H1 (cell line): Measurements from ENCODE around the gene ADAMTS9. TPM values are rescaled to one million over a fixed set of nuclear protein-coding genes. Genes with fewer than 3 reads are reported as not detected.

Source experiments
- BRCA1 ChIP-seq: IDR thresholded peaks from 2 replicates; pipeline ENCODE4 v1.6.1; 2012; ENCODE audit warnings: low read depth, low read length, improper control_type of control experiment
- CBX5 ChIP-seq: fragments of 300-800, 300-1000 bp; sonication (generic); IDR thresholded peaks from 2 replicates; pipeline ENCODE4 v1.7.1; 2016; ENCODE audit warnings: antibody characterized with exemption, low read length, low read depth
- PHF8 ChIP-seq: fragments of 200-600 bp; sonication (generic); conservative IDR thresholded peaks from 2 replicates; pipeline ENCODE4 v1.7.1; 2012; ENCODE audit warnings: low read depth, mild to moderate bottlenecking, inconsistent platforms, low read length, moderate library complexity
- RBBP5 ChIP-seq: IDR thresholded peaks from 2 replicates; pipeline ENCODE4 v1.7.1; 2012; ENCODE audit warnings: low read depth, mild to moderate bottlenecking, inconsistent platforms, low read length, moderate library complexity, borderline replicate concordance
- SIN3A ChIP-seq, 2 experiments: IDR thresholded peaks in 1 of 2; conservative IDR thresholded peaks in 1 of 2; 2 replicates each; pipeline ENCODE4 v1.6.1; 2011 to 2012; ENCODE audit warnings: low read length in 2 of 2, improper control_type of control experiment in 1 of 2, low read depth in 1 of 2, mild to moderate bottlenecking in 1 of 2
- SP4 ChIP-seq: IDR thresholded peaks from 2 replicates; pipeline ENCODE4 v1.6.1; 2012; ENCODE audit warnings: low read length, inconsistent platforms
- SUZ12 ChIP-seq: fragments of 200-600 bp; sonication (generic); IDR thresholded peaks from 2 replicates; pipeline ENCODE4 v1.6.1; 2012; ENCODE audit warnings: mild to moderate bottlenecking, inconsistent platforms, low read length, moderate library complexity, mixed read lengths
- polyA plus RNA-seq, 7 experiments: library from polyadenylated mRNA; depleted of rRNA in 3 of 7; stranded (reverse) in 5 of 7; unstranded in 2 of 7; fragments of >200 nt in 5 of 7; fragments of 200-250 nt in 2 of 7; gene quantifications; 1 replicate in 5 of 7; 2 replicates in 1 of 7; 4 replicates in 1 of 7; pipeline versions ENCODE4 v1.2.1 to v1.2.3, GENCODE V29; 2011 to 2013; ENCODE audit warnings: missing spikeins in 2 of 7, mixed read lengths in 2 of 7
- total RNA-seq: library from RNA; stranded (reverse); fragmentation: NEBNext Ultra II Directional; extraction: Animal tissue kit (Norgen Biotek cat#: 25700); gene quantifications from 2 replicates; pipeline ENCODE4 v1.2.1, GENCODE V29; 2021
- TF ChIP-seq, protein P1 (sequence below): fragments of 300-600 bp; sonication (generic); IDR thresholded peaks from 2 replicates; pipeline ENCODE4 v1.7.1; 2012; ENCODE audit warnings: low read length, moderate library complexity, mild to moderate bottlenecking, inconsistent platforms; ENCODE audit not compliant: insufficient replicate concordance
- TF ChIP-seq, protein P2 (sequence below): IDR thresholded peaks from 2 replicates; pipeline ENCODE4 v1.6.1; 2011; ENCODE audit warnings: low read depth, mild to moderate bottlenecking, low read length; ENCODE audit not compliant: insufficient read depth
- TF ChIP-seq, protein P3 (sequence below): IDR thresholded peaks from 2 replicates; pipeline ENCODE4 v1.6.1; 2011; ENCODE audit warnings: low read length, improper control_type of control experiment

ADAMTS9 gene
- total and polyA plus RNA-seq, 2 of the 8 experiments (the other 6 are each of a cell fraction or from before 2014, with no cell fraction given) = 0.20 to 0.41 TPM

DNA sequence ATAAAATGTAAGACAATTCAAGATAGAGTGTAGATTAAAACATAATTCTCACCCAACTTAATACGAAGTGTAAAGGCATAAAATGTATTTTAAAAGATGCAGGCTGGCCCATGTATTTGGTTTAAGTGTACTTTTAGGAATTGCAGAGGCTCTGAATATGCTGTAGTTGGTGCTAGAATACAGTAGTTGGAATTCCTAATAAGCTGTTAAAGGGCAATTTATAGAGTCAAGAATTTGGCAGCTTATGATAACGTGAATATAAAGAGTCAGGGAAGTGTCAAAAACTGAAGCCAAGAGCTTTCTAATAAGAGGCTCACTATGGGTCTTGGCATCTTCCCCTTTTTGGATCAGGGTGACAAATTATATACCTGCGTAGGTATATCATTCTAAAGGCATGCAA lies 36.5 kb downstream of the ADAMTS9 start (continued):
- TF ChIP-seq, protein P1, sequence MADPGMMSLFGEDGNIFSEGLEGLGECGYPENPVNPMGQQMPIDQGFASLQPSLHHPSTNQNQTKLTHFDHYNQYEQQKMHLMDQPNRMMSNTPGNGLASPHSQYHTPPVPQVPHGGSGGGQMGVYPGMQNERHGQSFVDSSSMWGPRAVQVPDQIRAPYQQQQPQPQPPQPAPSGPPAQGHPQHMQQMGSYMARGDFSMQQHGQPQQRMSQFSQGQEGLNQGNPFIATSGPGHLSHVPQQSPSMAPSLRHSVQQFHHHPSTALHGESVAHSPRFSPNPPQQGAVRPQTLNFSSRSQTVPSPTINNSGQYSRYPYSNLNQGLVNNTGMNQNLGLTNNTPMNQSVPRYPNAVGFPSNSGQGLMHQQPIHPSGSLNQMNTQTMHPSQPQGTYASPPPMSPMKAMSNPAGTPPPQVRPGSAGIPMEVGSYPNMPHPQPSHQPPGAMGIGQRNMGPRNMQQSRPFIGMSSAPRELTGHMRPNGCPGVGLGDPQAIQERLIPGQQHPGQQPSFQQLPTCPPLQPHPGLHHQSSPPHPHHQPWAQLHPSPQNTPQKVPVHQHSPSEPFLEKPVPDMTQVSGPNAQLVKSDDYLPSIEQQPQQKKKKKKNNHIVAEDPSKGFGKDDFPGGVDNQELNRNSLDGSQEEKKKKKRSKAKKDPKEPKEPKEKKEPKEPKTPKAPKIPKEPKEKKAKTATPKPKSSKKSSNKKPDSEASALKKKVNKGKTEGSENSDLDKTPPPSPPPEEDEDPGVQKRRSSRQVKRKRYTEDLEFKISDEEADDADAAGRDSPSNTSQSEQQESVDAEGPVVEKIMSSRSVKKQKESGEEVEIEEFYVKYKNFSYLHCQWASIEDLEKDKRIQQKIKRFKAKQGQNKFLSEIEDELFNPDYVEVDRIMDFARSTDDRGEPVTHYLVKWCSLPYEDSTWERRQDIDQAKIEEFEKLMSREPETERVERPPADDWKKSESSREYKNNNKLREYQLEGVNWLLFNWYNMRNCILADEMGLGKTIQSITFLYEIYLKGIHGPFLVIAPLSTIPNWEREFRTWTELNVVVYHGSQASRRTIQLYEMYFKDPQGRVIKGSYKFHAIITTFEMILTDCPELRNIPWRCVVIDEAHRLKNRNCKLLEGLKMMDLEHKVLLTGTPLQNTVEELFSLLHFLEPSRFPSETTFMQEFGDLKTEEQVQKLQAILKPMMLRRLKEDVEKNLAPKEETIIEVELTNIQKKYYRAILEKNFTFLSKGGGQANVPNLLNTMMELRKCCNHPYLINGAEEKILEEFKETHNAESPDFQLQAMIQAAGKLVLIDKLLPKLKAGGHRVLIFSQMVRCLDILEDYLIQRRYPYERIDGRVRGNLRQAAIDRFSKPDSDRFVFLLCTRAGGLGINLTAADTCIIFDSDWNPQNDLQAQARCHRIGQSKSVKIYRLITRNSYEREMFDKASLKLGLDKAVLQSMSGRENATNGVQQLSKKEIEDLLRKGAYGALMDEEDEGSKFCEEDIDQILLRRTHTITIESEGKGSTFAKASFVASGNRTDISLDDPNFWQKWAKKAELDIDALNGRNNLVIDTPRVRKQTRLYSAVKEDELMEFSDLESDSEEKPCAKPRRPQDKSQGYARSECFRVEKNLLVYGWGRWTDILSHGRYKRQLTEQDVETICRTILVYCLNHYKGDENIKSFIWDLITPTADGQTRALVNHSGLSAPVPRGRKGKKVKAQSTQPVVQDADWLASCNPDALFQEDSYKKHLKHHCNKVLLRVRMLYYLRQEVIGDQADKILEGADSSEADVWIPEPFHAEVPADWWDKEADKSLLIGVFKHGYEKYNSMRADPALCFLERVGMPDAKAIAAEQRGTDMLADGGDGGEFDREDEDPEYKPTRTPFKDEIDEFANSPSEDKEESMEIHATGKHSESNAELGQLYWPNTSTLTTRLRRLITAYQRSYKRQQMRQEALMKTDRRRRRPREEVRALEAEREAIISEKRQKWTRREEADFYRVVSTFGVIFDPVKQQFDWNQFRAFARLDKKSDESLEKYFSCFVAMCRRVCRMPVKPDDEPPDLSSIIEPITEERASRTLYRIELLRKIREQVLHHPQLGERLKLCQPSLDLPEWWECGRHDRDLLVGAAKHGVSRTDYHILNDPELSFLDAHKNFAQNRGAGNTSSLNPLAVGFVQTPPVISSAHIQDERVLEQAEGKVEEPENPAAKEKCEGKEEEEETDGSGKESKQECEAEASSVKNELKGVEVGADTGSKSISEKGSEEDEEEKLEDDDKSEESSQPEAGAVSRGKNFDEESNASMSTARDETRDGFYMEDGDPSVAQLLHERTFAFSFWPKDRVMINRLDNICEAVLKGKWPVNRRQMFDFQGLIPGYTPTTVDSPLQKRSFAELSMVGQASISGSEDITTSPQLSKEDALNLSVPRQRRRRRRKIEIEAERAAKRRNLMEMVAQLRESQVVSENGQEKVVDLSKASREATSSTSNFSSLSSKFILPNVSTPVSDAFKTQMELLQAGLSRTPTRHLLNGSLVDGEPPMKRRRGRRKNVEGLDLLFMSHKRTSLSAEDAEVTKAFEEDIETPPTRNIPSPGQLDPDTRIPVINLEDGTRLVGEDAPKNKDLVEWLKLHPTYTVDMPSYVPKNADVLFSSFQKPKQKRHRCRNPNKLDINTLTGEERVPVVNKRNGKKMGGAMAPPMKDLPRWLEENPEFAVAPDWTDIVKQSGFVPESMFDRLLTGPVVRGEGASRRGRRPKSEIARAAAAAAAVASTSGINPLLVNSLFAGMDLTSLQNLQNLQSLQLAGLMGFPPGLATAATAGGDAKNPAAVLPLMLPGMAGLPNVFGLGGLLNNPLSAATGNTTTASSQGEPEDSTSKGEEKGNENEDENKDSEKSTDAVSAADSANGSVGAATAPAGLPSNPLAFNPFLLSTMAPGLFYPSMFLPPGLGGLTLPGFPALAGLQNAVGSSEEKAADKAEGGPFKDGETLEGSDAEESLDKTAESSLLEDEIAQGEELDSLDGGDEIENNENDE = no peak
- TF ChIP-seq SP4 (no peak), PHF8 (no peak), SIN3A (conservative IDR thresholded peaks at IDR 0.05 in 1 of 2, IDR thresholded peaks at IDR 0.05 in 1 of 2; ENCODE audit: low read depth in 1 of 2, low read length in 2 of 2) (no peak), RBBP5 (no peak), BRCA1 (no peak), SUZ12 (no peak), CBX5 (no peak)
- TF ChIP-seq, protein P2, sequence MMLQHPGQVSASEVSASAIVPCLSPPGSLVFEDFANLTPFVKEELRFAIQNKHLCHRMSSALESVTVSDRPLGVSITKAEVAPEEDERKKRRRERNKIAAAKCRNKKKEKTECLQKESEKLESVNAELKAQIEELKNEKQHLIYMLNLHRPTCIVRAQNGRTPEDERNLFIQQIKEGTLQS = no peak
- TF ChIP-seq, protein P3, sequence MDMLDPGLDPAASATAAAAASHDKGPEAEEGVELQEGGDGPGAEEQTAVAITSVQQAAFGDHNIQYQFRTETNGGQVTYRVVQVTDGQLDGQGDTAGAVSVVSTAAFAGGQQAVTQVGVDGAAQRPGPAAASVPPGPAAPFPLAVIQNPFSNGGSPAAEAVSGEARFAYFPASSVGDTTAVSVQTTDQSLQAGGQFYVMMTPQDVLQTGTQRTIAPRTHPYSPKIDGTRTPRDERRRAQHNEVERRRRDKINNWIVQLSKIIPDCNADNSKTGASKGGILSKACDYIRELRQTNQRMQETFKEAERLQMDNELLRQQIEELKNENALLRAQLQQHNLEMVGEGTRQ = no peak
